Right renal cortex interstitium (tissue), 3 donors: ENCODE measurements around the gene SFMBT2. TPM values are rescaled to one million over a fixed set of nuclear protein-coding genes. Genes with fewer than 3 reads are reported as not detected.
"Not testable (repeated sequence)": the region's sequence is repeated elsewhere in the genome, so short reads cannot be mapped to it uniquely, and the experiment has no call there.

Source experiments
- DNase-seq, 3 donors: peaks; one replicate each; pipeline ENCODE4 v3.0.0-alpha.2; 2013; ENCODE audit warnings: low read depth in 3 of 3, low spot score in 2 of 3
- polyA plus RNA-seq, 3 donors: library from polyadenylated mRNA; unstranded; fragments of 120-200 nt; gene quantifications; one replicate each; pipeline ENCODE4 v1.2.1, GENCODE V29; 2013; ENCODE audit not compliant: insufficient read length in 3 of 3

SFMBT2 gene
- polyA plus RNA-seq, 3 donors, result 5.9 to 6.6 (median 6.4) TPM

- no peak for DNase-seq
These were observed 76.7 kb downstream of the SFMBT2 start for GRCh38 chr10:7333961-7334641.

GRCh38 chr10:7329219-7329618 lies 81.6 kb downstream of the SFMBT2 start:
- DNase-seq, result no peak

GRCh38 chr10:7327885-7328284 lies 82.9 kb downstream of the SFMBT2 start:
- DNase-seq, result no peak

- no peak for DNase-seq
These were observed 88.2 kb downstream of the SFMBT2 start for GRCh38 chr10:7322623-7323022.

- no peak for DNase-seq
These were observed 90.8 kb downstream of the SFMBT2 start for GRCh38 chr10:7320072-7320471.

- no peak for DNase-seq
These were observed 91.2 kb downstream of the SFMBT2 start for GRCh38 chr10:7319632-7320031.

- DNase-seq, result no peak
These were observed 92.0 kb downstream of the SFMBT2 start for GRCh38 chr10:7318836-7319235.

- DNase-seq, result no peak
These were observed 92.9 kb downstream of the SFMBT2 start for GRCh38 chr10:7317786-7318446.

- no peak for DNase-seq
These were observed 94.0 kb downstream of the SFMBT2 start for GRCh38 chr10:7316839-7317238.

GRCh38 chr10:7315906-7316305 lies 94.9 kb downstream of the SFMBT2 start:
- no peak for DNase-seq

- no peak for DNase-seq
These were observed 96.7 kb downstream of the SFMBT2 start for GRCh38 chr10:7314170-7314569.

GRCh38 chr10:7312488-7312857 lies 98.4 kb downstream of the SFMBT2 start:
- no peak for DNase-seq

- DNase-seq, result not testable (repeated sequence)
These were observed 98.9 kb downstream of the SFMBT2 start for GRCh38 chr10:7311850-7312487.

- DNase-seq, result no peak
These were observed 99.5 kb downstream of the SFMBT2 start for GRCh38 chr10:7311218-7311849.

GRCh38 chr10:7310076-7310475 lies 100.8 kb downstream of the SFMBT2 start:
- no peak for DNase-seq

GRCh38 chr10:7308826-7309225 lies 102.0 kb downstream of the SFMBT2 start:
- no peak for DNase-seq

- no peak for DNase-seq
These were observed 104.2 kb downstream of the SFMBT2 start for GRCh38 chr10:7306616-7307015.

GRCh38 chr10:7306147-7306546 lies 104.7 kb downstream of the SFMBT2 start:
- DNase-seq, result no peak

- no peak for DNase-seq
These were observed 105.8 kb downstream of the SFMBT2 start for GRCh38 chr10:7305053-7305452.

GRCh38 chr10:7304110-7304509 lies 106.7 kb downstream of the SFMBT2 start:
- DNase-seq, result no peak

- DNase-seq, result no peak
These were observed 107.8 kb downstream of the SFMBT2 start for GRCh38 chr10:7302930-7303557.
